GM10266 (cell line): ENCODE results near the gene ATP10A.

ENCODE experiments used
- DNase-seq: peaks from one replicate; pipeline ENCODE4 v3.0.0; 2012; ENCODE audit errors: extremely low spot score
- CTCF ChIP-seq: IDR thresholded peaks from 2 replicates; pipeline ENCODE4 v1.5.1; 2012; ENCODE audit warnings: mild to moderate bottlenecking, low read depth; ENCODE audit not compliant: control insufficient read depth, insufficient read depth; ENCODE audit errors: missing control alignments

ATP10A gene

GRCh38 chr15:25684521-25685431, 178.4 kb downstream of the ATP10A start:
- no peak for TF ChIP-seq CTCF
- no peak for DNase-seq

DNA sequence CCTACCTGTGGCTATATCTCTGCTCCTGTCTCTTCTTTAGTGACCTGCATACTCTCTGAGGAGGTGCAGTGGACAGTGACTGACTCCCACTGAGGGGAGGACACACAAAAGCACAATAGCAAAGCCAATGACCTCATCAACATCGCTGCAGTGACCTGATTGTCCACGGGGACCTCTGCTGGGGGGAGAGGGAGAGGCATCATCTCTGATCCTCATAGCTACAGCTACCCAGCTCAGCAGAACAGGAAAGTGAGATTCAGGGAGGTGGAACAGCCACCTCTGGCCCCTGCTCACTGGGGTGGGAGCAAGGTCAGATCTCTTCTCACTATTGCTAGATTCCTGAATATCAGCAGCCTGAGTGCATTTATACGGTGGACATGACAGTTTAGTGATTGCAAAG, 179.2 kb downstream of the ATP10A start:
- DNase-seq = no peak
- no peak for TF ChIP-seq CTCF

GRCh38 chr15:25683415-25683814, 179.7 kb downstream of the ATP10A start:
- no peak for TF ChIP-seq CTCF

DNA sequence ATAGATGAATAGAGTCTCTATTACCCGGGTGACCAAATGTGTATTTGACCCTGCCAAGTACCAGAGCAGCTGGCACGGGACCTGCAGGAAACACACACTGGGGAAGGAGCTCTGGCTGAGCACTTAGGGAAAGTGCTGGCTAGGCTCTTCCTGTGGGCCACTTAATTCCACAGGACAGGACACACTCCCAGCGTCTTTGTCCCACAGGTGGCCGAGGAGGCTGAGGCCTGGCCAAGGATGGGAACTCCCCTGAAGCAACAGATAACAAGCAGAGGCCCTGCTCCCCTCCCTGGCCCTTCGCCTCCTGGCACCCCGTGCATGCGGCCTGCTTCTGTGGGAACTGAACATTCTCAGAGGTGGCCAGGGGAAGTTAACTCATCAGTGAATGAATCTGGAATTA, 180.8 kb downstream of the ATP10A start:
- no peak for TF ChIP-seq CTCF
- no peak for DNase-seq

More at GRCh38 chr15:25683415-25683814, 179.7 kb downstream of the ATP10A start:
- DNase-seq = no peak

DNA sequence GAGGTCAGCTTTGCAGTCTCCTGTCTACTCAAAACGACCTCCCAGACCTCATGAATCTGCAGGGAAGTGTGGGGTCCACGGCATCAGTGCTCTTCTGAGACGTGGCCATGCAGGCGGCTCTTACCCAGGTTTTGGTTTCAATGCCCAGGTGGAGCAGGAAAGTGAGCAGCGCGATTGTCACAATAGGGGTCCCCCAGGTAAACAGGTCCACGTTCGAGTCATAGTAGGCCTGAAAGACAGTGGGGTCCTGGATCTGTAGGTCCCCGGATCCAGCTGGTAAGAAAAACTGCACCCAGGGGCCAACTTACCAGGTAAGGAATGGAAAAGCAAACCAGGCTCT, 182.5 kb downstream of the ATP10A start:
- no peak for TF ChIP-seq CTCF
- DNase-seq = no peak

DNA sequence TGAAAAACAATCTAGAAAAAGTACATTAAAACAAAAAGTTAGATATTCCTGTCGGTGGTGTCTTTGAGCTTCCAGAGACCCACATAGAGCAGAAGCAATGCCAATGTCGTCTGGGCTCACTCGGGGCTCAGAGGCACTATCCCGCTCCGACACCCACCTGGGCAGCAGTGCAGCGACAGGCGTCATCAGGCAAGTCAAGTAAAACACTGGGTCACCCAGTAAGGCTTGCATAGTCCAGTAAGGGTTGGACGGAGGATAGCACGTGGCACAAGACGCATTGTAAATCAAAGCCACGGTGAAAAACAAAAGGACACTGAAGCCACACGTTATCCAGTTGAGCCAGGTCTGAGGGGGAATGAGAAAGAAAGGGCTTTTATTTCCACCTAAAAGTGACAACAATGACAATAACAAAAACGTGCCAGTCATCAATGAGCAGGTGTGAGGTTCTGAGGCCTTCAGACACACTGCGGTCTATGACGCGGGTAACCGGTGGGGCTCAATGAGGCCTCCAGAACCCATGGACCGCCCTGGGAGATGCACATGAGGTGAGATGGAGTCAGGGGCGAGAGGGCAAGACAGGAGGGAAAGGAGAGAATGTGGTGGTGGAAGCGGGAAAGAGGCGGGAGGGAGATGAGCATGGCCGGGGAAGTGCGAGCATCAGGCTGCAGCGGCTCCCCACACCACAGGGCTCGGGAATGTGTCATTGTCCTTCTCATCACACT, 183.0 kb downstream of the ATP10A start:
- TF ChIP-seq CTCF = no peak
- no peak for DNase-seq

DNA sequence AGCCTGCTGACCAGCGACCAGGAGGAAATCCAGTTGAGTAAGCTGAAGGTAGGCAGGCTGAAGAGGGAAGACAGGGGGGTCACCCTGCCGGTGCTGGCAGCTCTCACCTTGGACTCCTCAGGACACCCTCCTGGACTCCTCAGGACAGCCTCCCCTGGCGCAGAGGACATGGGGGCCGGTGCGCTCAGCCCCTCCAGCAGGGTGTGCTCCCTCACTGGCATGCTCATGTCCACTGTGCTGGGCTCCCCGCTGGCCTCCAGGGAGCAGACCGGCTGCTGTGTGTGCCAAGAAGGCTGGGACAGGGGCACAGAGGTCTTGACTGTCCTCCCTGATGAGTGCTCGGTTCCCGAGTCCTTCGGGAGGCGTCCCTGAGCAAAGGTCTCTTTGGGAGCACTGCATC, 183.6 kb downstream of the ATP10A start:
- no peak for TF ChIP-seq CTCF
- DNase-seq = no peak
